GM21526 (cell line): ENCODE measurements around the gene MRRF.

ENCODE experiments used
- ATAC-seq: cut with Tn5 transposase; IDR thresholded peaks from one replicate; pipeline ENCODE4 v1.9.1; 2021; ENCODE audit warnings: moderate library complexity; ENCODE audit not compliant: unreplicated experiment, low FRiP score

MRRF gene

GRCh38 chr9:122228191-122228567 is 36.5 kb upstream of the MRRF start:
- no peak for ATAC-seq

GRCh38 chr9:122228568-122229484 is 35.9 kb upstream of the MRRF start, which contains the start of gene LHX6:
Gene LHX6 (minus strand): TSS chr9:122228957. CDS start chr9:122228740, 217 bp downstream.
- ATAC-seq, result no peak

GRCh38 chr9:122229485-122229837 is 35.2 kb upstream of the MRRF start:
- no peak for ATAC-seq

DNA sequence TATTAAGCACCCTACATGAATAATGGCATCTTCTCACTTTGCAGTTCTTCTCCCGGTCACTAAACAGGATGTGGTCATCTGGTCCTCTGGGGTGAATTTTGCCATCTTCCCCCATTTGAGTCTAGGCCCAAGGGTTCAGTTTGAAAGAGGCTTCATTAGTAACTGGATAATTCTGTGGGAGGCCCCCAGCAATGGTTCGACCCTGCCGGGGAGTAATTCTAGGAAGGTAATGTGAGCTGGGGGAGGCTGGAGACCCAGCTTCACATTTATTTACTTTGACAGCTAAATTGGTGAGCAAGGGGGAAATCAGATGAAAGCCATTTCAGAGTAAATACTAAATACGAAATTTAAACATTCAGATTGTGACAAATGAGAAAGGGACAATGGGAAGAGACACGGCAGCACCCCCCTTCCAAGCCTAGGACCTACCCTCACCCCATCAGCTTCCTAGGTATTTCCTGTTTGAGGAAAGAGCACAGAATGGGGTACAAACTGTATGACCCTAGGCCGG is 31.8 kb upstream of the MRRF start:
- ATAC-seq, result no peak

- ATAC-seq, result no peak
Observed at GRCh38 chr9:122234022-122234748, 30.5 kb upstream of the MRRF start.

DNA sequence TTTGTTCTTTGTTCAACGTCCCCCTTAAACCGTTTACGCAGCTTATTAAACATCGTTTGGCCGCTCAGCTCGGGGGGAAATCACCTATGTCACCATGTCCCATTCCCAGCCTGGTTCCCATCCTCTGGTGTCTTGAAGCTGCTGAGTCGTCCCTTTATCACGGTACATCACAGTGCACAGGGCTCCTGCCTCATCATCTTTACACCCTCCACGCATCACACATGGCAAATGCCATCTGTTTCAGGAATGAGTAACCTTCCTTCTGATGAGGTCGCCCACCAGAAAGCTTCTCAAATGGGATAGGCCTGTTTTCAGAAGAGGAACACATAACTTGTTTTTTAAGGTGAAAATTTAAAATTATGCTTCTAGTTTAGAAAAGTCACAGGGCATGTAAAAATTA is 28.0 kb upstream of the MRRF start:
- ATAC-seq, result no peak

- ATAC-seq, result no peak
Observed at GRCh38 chr9:122239722-122240121, 25.0 kb upstream of the MRRF start.

- no peak for ATAC-seq
Observed at GRCh38 chr9:122244349-122244748, 20.3 kb upstream of the MRRF start.

DNA sequence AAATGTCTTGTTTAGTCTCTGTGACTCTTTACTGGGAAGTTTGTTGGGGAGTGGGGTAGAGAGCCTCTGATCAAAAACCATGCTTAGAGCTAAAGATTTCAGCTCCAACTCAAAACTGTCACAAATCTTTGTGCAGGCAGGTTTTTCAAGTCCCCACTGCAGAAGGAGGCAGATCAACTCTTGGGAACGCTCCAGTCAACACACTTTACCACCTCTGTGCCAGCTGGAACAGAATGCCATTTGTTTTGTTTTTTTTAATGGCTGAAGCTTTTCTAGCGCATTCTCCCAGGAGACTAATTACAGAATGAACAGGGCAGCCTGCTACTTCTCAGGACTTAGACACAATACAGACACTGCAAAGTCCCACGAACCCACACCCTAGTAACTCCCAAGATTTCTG is 18.0 kb upstream of the MRRF start:
- no peak for ATAC-seq

GRCh38 chr9:122248448-122248865 is 16.2 kb upstream of the MRRF start:
- no peak for ATAC-seq

- no peak for ATAC-seq
Observed at GRCh38 chr9:122251351-122251750, 13.3 kb upstream of the MRRF start.

DNA sequence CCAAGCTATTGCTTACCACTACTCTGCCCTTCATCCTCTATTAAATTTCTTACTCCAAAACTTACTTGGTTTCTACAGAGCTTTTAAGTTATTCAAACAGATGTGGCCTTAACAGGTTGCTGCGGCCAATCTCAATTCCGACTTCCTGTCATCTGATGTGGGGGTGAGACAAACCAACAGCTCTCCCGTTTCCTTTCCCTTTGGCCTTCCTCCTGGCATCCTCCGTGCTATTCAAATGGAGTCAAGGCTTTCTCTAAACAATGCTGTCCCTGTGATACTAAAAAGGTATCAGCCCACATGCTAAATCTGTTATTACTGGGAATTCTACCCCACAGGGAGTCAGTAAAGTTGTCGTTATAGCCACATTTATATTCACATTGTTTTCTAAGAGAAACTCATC is 11.9 kb upstream of the MRRF start:
- no peak for ATAC-seq

DNA sequence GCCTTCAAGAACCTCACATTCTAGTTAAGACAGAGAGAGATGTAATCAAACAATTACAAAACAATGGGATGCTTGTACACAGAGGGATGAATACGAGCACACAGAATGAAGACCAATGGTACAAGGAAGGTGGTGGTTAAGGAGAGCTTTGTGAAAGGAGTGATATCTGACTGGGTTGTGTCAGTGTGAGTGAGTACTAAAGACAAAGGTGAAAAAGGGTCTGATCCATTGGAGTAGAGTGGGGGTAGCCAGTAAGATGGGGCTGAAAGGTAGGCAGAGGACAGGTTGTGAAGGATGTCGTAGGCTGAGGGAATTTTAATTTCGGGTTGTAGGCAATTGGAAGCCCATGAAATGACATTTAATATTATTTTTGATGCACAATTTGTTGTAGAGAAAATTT is 9.9 kb upstream of the MRRF start:
- no peak for ATAC-seq

DNA sequence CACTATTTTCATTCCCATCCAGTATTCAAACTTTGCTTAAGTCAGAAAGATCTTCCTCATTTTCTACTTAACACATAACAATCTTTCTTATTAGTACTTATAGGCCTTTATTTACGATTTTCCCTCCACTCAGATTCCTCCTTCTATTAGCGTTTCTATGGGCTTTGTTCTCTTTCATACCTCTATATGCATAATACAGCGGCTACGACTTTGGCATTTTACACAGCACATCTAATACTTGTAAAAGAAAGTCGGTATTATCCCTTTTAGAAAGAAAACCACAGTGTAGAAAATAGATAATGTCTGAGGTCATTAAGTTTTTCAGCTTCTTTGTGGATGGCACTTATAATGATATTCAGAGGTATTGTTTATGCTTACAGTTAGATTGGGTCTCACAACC is 8.5 kb upstream of the MRRF start:
- ATAC-seq, result no peak

DNA sequence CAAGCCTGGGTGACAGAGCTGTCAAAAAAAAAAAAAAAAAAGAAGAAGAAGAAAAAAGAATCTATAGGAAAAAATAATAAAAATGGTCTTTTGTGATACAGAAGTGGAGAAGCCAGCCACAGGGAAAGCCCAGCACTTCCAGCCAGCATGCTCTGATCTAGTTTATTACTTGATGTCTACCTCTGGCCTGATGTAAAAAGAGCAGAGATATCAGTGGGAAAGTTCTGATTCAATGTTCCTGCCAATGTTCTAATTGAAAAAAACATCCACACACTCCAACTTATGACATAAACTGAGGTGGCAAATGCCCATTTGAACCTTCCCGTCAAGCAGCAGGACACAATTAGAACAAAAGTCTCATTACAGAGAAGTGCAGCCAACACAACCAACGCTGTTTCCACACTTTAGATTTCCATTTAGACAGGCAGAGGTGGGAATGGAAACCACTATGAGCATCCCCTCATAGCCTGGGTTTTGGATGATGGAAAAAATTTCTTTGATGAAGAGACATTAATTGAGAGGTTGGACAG is 5.7 kb upstream of the MRRF start:
- no peak for ATAC-seq

- ATAC-seq, result no peak
Observed at GRCh38 chr9:122261469-122261881, 3.2 kb upstream of the MRRF start.

DNA sequence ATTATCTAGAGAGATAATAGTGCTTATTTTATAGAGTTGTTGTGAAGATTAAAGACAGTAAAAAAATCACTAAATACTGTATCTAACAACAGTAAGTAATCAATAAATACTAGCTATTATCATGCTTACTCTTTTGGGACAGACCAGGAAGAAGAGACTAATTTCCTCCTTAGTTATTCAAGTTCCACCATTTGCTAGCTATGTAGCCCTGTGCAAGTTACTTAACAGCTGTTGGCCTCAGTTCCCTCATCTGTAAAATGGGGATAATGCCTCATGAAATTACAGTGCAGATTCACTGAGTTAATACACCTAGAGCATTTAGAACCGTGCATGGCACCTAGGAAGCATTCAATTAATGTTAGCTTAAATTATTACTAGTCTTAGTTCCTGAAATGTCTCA is 2.6 kb upstream of the MRRF start:
- ATAC-seq, result no peak

GRCh38 chr9:122263699-122264349 is 858 bp upstream of the MRRF start:
- no peak for ATAC-seq

- ATAC-seq, result peak; percentile 25
Observed at GRCh38 chr9:122265149-122265915, 650 bp downstream of the MRRF start.
